ENCODE results near the gene ORMDL2.

DNA sequence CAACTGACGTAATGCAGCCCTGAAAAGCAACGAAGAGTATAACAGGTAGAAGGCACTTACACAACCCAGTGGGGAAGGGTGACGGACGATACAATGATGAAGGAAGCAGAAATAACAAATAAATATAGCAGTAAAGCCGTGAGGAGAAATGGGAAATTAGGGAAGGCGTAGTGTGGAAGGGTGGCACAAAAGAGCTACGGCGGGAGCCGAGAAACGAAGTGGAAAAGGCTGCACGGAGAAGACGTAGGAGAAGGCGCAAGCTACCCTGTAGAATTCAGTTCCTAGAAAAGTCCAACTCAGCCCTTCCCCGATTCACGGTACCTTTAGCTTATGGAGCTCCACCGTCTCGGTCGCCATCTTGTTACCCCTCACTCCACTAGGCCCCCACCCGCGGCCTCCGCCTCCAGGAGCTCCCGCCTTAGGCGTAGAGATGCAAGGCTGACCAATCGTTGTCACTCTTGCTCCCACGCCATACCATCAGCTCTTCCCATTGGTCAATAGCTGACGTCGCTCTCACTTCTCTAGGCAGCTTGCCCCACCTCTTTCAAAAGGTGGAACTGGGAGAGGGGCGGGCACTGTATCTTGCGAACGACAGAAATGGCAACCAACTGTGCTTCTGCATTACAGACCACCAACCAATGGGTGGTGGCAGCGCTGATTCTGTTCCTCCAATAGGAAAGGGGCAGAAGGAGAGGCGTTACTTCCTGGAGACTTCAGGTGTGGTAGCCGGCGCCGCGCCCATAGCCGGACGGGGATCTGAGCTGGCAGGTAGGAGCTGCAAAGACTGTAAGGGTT, at the start of gene ORMDL2, which contains the start of gene SARNP:
- TF ChIP-seq POLR2A (IDR thresholded peaks at IDR 0.05): peak; percentile 68 to 91
- TF ChIP-seq, protein P1, sequence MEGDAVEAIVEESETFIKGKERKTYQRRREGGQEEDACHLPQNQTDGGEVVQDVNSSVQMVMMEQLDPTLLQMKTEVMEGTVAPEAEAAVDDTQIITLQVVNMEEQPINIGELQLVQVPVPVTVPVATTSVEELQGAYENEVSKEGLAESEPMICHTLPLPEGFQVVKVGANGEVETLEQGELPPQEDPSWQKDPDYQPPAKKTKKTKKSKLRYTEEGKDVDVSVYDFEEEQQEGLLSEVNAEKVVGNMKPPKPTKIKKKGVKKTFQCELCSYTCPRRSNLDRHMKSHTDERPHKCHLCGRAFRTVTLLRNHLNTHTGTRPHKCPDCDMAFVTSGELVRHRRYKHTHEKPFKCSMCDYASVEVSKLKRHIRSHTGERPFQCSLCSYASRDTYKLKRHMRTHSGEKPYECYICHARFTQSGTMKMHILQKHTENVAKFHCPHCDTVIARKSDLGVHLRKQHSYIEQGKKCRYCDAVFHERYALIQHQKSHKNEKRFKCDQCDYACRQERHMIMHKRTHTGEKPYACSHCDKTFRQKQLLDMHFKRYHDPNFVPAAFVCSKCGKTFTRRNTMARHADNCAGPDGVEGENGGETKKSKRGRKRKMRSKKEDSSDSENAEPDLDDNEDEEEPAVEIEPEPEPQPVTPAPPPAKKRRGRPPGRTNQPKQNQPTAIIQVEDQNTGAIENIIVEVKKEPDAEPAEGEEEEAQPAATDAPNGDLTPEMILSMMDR (IDR thresholded peaks at IDR 0.05): no peak
